HG03521 (cell line): ENCODE data around the gene THSD4.
"Not testable (repeated sequence)": the region's sequence is repeated elsewhere in the genome, so short reads cannot be mapped to it uniquely, and the experiment has no call there.

Source experiments
- ATAC-seq: cut with Tn5 transposase; IDR thresholded peaks from one replicate; pipeline ENCODE4 v1.9.1; 2021; ENCODE audit warnings: mild to moderate bottlenecking, moderate library complexity; ENCODE audit not compliant: unreplicated experiment

The THSD4 gene

DNA sequence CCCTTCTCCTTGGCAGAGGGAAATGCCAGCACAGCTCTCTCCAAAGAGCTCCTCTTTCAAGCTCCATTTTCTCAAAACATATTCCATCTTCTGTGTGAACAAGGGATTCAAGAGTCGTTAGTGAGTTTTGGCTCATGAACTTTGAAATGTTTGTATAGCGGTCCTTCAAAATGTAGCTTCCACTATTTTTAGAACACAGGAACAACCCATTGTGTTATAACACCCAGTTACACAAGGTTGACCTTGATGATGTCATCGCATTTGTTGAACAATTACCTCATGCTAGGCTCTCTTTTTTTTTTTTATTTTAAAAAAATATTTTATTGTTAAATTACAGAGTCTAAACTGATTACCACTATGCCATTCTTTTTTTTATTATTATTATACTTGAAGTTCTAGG lies 251.7 kb downstream of the THSD4 start:
- no peak for ATAC-seq

DNA sequence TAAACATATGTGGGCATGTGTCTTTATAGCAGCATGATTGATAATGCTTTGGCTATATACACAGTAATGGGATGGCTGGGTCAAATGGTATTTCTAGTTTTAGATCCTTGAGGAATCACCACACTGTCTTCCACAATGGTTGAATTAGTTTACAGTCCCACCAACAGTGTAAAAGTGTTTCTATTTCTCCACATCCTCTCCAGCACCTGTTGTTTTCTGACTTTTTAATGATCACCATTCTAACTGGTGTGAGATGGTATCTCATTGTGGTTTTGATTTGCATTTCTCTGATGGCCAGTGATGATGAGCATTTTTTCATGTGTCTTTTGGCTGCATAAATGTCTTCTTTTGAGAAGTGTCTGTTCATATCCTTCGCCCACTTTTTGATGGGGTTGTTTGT lies 252.5 kb downstream of the THSD4 start:
- ATAC-seq: not testable (repeated sequence)

GRCh38 chr15:71372769-71373168 lies 257.5 kb downstream of the THSD4 start:
- not testable (repeated sequence) for ATAC-seq

DNA sequence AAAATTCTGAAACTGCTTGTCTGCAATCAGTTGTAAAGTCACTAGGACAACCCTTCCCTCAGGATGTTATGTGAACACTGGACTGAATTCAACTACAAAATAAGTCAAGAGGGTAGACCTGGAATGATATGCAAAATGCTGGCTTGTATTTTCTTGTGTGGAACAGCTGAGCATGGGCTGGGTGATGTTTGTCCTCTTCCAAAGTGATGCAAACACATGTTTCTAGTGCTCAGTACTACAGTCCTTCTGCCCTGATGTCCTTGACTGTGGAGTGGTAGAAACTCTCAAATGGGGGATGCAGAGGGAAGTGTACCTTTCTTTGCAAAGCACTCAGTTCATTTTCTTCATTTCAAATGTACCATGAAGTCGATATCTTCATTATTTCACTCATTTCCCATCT lies 258.6 kb downstream of the THSD4 start:
- no peak for ATAC-seq

DNA sequence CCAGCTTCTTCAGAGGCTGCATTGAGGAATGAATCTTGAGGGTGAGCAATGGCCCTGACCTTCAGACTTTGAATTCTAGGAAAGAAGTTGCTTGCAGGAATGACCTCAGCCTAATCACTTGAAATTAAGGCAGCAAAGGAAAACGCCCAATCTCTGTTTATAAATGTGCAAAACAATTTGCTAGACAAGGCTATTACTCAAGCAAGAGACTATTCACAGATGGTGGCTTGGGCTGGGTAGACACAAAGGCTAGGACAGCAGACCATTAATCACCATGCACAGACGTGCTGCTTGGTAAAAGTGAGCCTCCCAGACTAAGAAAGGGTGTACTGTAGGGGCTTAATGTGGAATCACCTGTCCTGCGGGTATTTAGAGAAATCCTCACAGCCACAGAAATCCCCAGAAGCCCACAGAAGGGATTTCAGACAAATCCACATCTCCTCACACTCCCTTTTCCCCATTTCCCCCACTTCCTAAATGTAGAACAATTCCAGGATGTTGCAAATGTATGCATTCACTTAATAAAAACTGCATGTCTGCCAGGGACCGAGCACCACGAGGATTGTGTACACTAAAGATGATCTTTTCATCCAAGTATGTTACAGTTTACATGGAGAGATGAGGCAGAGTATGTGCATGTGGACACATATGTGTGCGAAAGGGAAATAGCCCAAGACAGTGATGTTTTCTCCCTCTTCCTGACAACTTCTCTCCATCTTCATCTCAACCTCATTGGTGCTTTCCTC lies 259.5 kb downstream of the THSD4 start:
- no peak for ATAC-seq

- no peak for ATAC-seq
These were observed 260.7 kb downstream of the THSD4 start for GRCh38 chr15:71375934-71376333.

DNA sequence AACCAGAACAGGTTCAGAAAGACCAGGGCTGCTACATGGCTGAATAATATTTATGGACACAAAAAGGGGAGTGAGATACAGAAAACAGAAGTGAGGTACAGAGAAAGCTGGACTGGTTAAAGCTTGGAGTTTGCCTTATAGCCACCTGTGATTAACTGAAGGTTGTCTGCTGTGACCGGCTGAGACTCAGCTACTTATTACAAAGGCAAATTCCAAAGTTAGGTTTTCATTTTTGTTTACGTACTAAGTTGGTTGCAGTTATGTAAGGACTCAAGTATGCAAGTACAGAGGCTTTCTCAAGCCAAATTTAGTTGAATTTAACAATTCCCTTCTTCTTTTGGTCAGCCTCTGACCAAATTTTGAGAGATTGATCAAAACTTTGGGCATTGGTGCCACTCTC lies 264.6 kb downstream of the THSD4 start:
- ATAC-seq: no peak

- ATAC-seq: no peak
These were observed 265.1 kb downstream of the THSD4 start for GRCh38 chr15:71380345-71380744.

GRCh38 chr15:71384501-71384900 lies 269.2 kb downstream of the THSD4 start:
- no peak for ATAC-seq

DNA sequence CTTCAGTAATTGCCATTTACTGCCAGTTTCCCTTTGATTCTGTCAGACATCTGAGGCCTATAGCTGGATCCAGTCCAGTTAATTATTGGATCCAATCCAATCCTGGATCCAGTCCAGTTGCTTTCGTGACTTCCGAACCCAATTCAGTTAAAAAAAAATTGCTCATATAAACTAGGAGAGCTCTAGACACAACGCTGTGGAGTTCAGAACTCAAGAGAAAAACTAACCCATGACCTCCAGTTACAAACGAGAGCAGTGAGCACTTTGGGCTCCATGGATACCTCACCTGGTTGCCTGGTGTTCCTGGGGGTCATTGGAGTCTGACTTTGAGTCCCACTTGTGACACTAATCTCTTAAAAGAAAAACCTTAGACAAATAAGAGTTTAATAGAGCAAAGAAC lies 269.8 kb downstream of the THSD4 start:
- ATAC-seq: no peak

DNA sequence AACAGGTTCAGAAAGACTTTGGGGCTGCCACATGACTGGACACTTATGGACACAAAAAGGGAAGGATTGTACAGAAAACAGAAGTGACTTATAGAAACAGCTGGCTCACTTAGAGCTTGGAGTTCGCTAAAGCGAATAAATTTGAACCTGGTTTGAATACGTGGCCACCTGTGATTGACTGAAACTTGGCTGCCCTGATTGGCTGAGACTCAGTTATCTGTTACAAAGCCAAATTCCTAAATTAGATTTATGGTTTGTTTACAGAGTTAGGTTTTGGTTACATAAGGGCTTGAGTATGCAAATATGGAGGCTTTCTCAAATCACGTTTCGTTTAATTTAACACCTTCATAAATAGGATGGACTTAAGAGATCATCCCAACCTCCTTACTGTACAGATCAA lies 270.2 kb downstream of the THSD4 start:
- no peak for ATAC-seq

DNA sequence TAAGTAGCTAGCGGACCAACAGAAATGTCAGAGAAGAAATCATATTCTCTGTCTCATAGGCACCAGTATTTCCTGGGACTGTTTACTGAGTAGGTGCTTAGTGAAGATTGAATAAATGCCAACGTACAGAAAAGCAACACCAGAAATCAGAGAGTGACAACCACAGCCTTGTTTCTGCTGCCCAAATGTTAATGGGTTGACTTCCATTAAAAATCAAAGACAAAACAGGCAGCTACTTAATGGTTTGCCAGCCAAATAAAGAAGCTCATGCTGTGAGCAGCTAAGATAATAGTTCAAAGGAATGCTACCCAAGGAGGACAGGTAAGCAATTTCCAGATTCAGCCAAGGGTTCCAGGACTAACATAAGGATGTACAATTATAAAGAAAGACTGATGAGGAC lies 270.7 kb downstream of the THSD4 start:
- ATAC-seq: no peak

DNA sequence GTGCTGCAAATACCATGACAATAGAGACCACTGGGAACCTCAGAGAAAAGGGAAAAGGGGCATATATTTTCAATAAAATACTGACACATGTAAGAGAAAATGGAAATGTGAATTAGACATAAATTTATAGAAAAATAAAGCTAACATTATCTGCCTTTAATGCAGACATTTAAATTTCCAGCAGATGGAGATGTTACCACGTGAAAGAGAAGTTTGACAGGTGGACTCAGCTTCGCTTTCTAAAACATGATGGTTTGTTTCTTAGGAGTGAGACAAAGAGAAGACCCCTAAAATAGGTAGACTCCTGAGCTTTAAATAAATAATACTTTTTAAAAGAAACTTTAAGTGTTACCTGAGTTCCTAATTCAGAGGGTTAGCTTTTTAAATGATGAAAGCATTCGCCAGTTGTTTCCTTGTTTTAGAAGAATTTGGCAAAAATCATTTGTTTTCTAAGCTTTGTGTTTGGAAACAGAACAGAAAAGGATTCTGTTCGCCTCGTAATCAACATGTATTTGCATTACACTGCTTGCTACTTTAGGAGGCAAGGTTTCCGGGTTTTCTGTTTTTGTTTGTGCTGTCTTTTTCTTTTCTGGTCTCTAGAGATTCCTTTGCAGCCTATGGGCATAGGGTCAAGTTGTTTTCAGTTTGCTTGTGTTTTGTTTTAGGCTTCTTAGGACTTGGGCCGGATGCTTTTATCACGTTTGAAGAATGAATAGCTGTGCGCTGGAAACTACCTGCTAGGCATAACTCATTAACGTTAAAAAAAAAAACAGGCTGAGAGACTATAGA lies 271.4 kb downstream of the THSD4 start:
- ATAC-seq: no peak

- ATAC-seq: no peak
These were observed 272.5 kb downstream of the THSD4 start for GRCh38 chr15:71387810-71388209.

DNA sequence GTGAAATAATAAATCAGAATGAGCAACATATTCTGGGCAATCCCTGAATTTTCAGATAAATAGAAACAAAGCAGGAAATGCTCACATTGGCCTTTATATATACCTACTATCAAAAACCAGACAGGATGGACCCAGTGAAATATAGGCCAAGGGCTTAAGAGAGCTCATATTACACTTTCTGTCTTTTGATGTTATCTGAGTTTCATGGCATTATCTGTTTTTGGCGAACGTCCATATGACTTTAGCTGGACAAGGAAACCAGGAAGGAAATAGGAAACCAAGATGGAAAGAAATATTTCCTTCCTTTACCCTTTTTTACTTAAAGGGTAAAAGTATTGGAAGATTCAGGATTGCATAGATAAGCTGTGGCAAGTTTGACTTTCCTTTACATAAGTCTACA lies 274.8 kb downstream of the THSD4 start:
- no peak for ATAC-seq

- no peak for ATAC-seq
These were observed 276.3 kb downstream of the THSD4 start for GRCh38 chr15:71391421-71392088.

GRCh38 chr15:71392861-71393283 lies 277.6 kb downstream of the THSD4 start:
- no peak for ATAC-seq

DNA sequence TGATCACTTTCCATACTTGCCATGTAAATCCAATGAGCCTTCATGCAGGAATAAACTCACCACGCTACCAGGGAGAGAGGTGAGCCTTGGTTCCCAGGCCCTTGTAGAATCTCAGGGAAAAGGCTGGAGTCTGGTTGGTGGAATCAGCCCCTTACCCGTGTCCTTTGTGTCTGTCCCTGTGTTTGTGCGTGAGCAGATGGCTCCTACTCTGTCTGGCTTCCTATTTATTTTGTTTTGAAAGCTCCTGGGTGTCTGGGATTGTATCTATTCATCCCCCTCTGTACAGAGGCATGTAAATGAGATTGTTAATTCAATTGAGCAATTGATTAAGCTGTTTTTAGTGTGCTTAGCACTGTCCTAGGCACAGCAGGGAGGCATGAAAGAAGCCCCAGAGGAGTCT lies 278.1 kb downstream of the THSD4 start:
- no peak for ATAC-seq

DNA sequence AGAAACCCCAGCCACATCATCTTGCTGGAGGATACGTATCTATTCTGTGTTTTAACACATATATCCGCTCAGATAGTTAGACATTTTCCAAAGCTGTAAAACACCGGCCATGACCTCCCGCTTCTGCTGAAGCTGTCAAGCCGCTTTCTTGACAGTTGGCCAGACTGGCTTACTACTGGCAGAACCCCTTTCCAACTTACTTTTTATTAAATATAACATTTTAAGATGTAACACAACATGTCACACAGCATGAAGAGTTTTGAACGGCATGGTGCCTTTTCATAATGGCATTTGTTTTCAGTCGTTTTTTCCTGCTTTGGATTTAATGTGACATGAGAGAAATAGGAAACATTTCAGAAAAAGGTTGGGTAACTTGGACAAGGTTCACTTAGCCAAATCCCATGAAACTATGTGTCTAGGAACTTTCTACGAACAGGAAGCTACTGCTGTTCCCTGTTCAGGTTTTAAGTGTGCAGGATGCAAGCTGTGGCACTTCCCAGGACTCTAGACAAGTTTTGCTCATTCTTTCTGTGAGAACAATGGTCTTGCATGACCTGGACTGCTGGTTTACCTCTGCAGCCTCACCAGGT lies 281.4 kb downstream of the THSD4 start:
- ATAC-seq: no peak

DNA sequence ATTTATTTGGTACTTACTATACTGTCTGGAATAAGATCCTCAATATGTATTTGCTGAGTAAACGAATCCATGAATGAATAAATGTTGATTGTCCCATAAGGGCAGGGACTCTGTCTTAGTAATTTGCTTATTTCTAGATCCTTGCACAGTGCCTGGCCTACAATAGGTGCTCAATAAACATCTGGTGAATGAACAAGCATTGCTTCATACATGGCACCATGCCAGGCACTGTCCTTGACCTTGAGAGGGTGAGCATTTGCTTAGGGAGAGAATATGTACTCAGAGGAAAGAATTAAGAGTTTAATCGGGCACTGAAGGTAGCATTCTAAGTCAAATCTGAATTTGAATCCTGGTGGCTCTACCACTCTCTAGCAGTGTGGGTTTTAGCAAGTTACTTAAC lies 282.1 kb downstream of the THSD4 start:
- no peak for ATAC-seq

GRCh38 chr15:71400294-71400693 lies 285.0 kb downstream of the THSD4 start:
- no peak for ATAC-seq
